Measurements from ENCODE around the gene RCL1. TPM values are rescaled to one million over a fixed set of nuclear protein-coding genes. Genes with fewer than 3 reads are reported as not detected.
"Not testable (repeated sequence)": the region's sequence is repeated elsewhere in the genome, so short reads cannot be mapped to it uniquely, and the experiment has no call there.

RCL1 gene
- total RNA-seq, 1 experiment from 2014 or later = 9.5 TPM

GRCh38 chr9:4774209-4774608 lies 18.5 kb upstream of the RCL1 start:
- ChIA-PET CTCF (interaction anchor here (0.6 kb wide), 1 partner anchor 406 kb away, joined by 3 read pairs; no protein-coding TSS in a partner anchor), POLR2A (ENCODE audit: unreplicated experiment) (no interaction called here)
- Histone ChIP-seq H3K79me2 (ENCODE audit: low read depth) (no peaks in the 10 kb centered on the region), H3K27me3 (ENCODE audit: insufficient read depth, low read depth) (no peaks in the 10 kb centered on the region), H4K20me1 (ENCODE audit: insufficient read depth) (no peaks in the 10 kb centered on the region), H3K27ac (no peak overlapping the region), H2AFZ (no peak overlapping the region), H3K4me2 (no peak overlapping the region), H3K9me3 (ENCODE audit: insufficient read depth, low read depth) (no peaks in the 10 kb centered on the region), H3K4me3 (no peak overlapping the region), H3F3A (ENCODE audit: insufficient read depth, low read depth) (no peaks in the 10 kb centered on the region), H3K9me2 (ENCODE audit: insufficient read depth) (no peaks in the 10 kb centered on the region), H3K4me1 (replicated peaks; ENCODE audit: insufficient read depth) (no peaks in the 10 kb centered on the region), H3K36me3 (ENCODE audit: low read depth) (no peaks in the 10 kb centered on the region)
- intact Hi-C loops (cut with micrococcal nuclease; ENCODE audit: unreplicated experiment) = no loop called here
- TF ChIP-seq EZH2 (IDR thresholded peaks at IDR 0.05; ENCODE audit: low read depth) = no peak
- TF ChIP-seq CTCF (conservative IDR thresholded peaks at IDR 0.05) = no peak
- DNase-seq = no peak
- no TSS peak for BruUV-seq (replicated peaks)

GRCh38 chr9:4774958-4775357 lies 17.8 kb upstream of the RCL1 start:
- intact Hi-C loops (cut with micrococcal nuclease; ENCODE audit: unreplicated experiment); H3F3A ChIP-seq (ENCODE audit: insufficient read depth, low read depth); DNase-seq; H3K27ac ChIP-seq; H3K36me3 ChIP-seq (ENCODE audit: low read depth); POLR2A ChIA-PET (ENCODE audit: unreplicated experiment); H3K79me2 ChIP-seq (ENCODE audit: low read depth); H3K4me3 ChIP-seq; CTCF ChIA-PET; H3K27me3 ChIP-seq (ENCODE audit: insufficient read depth, low read depth); H3K4me2 ChIP-seq; BruUV-seq (replicated peaks); H2AFZ ChIP-seq; H3K9me2 ChIP-seq (ENCODE audit: insufficient read depth); H4K20me1 ChIP-seq (ENCODE audit: insufficient read depth); H3K4me1 ChIP-seq (replicated peaks; ENCODE audit: insufficient read depth); H3K9me3 ChIP-seq (ENCODE audit: insufficient read depth, low read depth): not testable (repeated sequence)

- Histone ChIP-seq H3K4me3 (no peak overlapping the region), H3K79me2 (ENCODE audit: low read depth) (no peaks in the 10 kb centered on the region), H3K27me3 (ENCODE audit: insufficient read depth, low read depth) (no peaks in the 10 kb centered on the region), H2AFZ (no peak overlapping the region), H4K20me1 (ENCODE audit: insufficient read depth) (no peaks in the 10 kb centered on the region), H3K27ac (no peak overlapping the region), H3K4me2 (no peak overlapping the region), H3K9me3 (ENCODE audit: insufficient read depth, low read depth) (no peaks in the 10 kb centered on the region), H3K4me1 (replicated peaks; ENCODE audit: insufficient read depth) (no peaks in the 10 kb centered on the region), H3F3A (ENCODE audit: insufficient read depth, low read depth) (no peaks in the 10 kb centered on the region), H3K9me2 (ENCODE audit: insufficient read depth) (no peaks in the 10 kb centered on the region), H3K36me3 (ENCODE audit: low read depth) (no peaks in the 10 kb centered on the region)
- intact Hi-C loops (cut with micrococcal nuclease; ENCODE audit: unreplicated experiment) = no loop called here
- ChIA-PET CTCF (no interaction called here), POLR2A (ENCODE audit: unreplicated experiment) (no interaction called here)
- DNase-seq = no peak
- no TSS peak for BruUV-seq (replicated peaks)
- TF ChIP-seq CTCF (conservative IDR thresholded peaks at IDR 0.05) (no peak), EZH2 (IDR thresholded peaks at IDR 0.05; ENCODE audit: low read depth) (no peak)
Measured at GRCh38 chr9:4780651-4781050, 12.1 kb upstream of the RCL1 start.

- no peak overlapping the region for H3K27ac ChIP-seq
- H3K36me3 ChIP-seq (ENCODE audit: low read depth) = no peaks in the 10 kb centered on the region
- no peaks in the 10 kb centered on the region for H3K79me2 ChIP-seq (ENCODE audit: low read depth)
- H3F3A ChIP-seq (ENCODE audit: insufficient read depth, low read depth) = no peaks in the 10 kb centered on the region
- intact Hi-C loops (cut with micrococcal nuclease; ENCODE audit: unreplicated experiment) = no loop called here
- H3K9me2 ChIP-seq (ENCODE audit: insufficient read depth) = no peaks in the 10 kb centered on the region
- no TSS peak for BruUV-seq (replicated peaks)
- TF ChIP-seq EZH2 (IDR thresholded peaks at IDR 0.05; ENCODE audit: low read depth) (no peak), CTCF (conservative IDR thresholded peaks at IDR 0.05) (no peak)
- ChIA-PET CTCF (no interaction called here), POLR2A (ENCODE audit: unreplicated experiment) (no interaction called here)
- no peak overlapping the region for H3K4me3 ChIP-seq
- no peak for DNase-seq
- no peaks in the 10 kb centered on the region for H3K4me1 ChIP-seq (replicated peaks; ENCODE audit: insufficient read depth)
- H3K27me3 ChIP-seq (ENCODE audit: insufficient read depth, low read depth) = no peaks in the 10 kb centered on the region
- no peaks in the 10 kb centered on the region for H4K20me1 ChIP-seq (ENCODE audit: insufficient read depth)
- no peak overlapping the region for H3K4me2 ChIP-seq
- no peak overlapping the region for H2AFZ ChIP-seq
- H3K9me3 ChIP-seq (ENCODE audit: insufficient read depth, low read depth) = no peaks in the 10 kb centered on the region
Measured at GRCh38 chr9:4781408-4781807, 11.3 kb upstream of the RCL1 start.

- not testable (repeated sequence) for BruUV-seq (replicated peaks)
Measured at GRCh38 chr9:4783191-4783590, 9.6 kb upstream of the RCL1 start.

More at GRCh38 chr9:4783191-4783590, 9.6 kb upstream of the RCL1 start:
- H4K20me1 ChIP-seq (ENCODE audit: insufficient read depth); intact Hi-C loops (cut with micrococcal nuclease; ENCODE audit: unreplicated experiment); DNase-seq; CTCF ChIA-PET; H3K27ac ChIP-seq; H3F3A ChIP-seq (ENCODE audit: insufficient read depth, low read depth); H3K4me1 ChIP-seq (replicated peaks; ENCODE audit: insufficient read depth); H3K79me2 ChIP-seq (ENCODE audit: low read depth); H3K4me3 ChIP-seq; H3K9me2 ChIP-seq (ENCODE audit: insufficient read depth); H2AFZ ChIP-seq; H3K27me3 ChIP-seq (ENCODE audit: insufficient read depth, low read depth); POLR2A ChIA-PET (ENCODE audit: unreplicated experiment); H3K4me2 ChIP-seq; H3K36me3 ChIP-seq (ENCODE audit: low read depth); H3K9me3 ChIP-seq (ENCODE audit: insufficient read depth, low read depth): not testable (repeated sequence)
